ENCODE measurements around the gene PCP4L1.
"Not testable (repeated sequence)": the region's sequence is repeated elsewhere in the genome, so short reads cannot be mapped to it uniquely, and the experiment has no call there.

The PCP4L1 gene

DNA sequence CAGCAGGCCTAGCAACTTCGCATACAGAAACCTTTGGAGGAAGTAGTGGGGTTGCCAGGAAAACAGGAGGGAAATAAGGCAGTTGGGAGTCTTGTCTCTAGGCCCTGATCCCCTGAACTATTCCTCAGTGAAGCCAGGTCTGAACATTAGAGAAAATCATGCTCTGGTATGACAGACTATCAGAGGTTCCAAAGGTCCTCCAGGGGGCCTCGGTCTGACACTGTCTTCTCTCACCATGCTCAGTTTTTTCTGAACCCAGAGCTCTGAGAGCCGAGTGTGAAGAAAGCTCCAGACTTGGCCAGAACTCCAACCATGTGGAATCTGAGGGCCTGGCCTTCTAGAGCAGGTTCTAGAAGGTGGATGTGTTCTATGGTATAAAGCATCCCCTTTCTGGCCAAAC is 28.6 kb upstream of the PCP4L1 start:
- no peak for DNase-seq

DNA sequence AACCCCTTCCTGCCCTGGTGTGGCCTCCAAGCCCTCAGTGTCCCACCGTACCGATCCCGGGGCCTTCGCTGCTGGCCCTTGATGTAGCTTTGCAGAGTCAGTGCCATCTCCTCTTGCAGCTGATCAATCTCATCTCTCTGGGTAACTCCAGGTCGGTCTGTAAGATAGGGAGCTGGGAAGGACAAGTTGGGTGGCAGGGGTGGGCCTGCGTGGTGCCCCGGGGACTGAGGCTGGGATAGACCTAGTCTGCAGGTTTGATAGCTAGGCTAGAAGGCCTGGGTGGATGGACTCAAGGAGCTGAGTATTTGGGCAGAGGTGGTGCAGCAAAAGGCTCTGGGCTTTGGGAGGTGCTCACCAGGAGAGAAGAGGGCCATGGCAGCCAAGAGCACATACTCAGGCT is 27.8 kb upstream of the PCP4L1 start:
- no peak for DNase-seq

GRCh38 chr1:161233102-161233501 is 25.4 kb upstream of the PCP4L1 start:
- DNase-seq = no peak

DNA sequence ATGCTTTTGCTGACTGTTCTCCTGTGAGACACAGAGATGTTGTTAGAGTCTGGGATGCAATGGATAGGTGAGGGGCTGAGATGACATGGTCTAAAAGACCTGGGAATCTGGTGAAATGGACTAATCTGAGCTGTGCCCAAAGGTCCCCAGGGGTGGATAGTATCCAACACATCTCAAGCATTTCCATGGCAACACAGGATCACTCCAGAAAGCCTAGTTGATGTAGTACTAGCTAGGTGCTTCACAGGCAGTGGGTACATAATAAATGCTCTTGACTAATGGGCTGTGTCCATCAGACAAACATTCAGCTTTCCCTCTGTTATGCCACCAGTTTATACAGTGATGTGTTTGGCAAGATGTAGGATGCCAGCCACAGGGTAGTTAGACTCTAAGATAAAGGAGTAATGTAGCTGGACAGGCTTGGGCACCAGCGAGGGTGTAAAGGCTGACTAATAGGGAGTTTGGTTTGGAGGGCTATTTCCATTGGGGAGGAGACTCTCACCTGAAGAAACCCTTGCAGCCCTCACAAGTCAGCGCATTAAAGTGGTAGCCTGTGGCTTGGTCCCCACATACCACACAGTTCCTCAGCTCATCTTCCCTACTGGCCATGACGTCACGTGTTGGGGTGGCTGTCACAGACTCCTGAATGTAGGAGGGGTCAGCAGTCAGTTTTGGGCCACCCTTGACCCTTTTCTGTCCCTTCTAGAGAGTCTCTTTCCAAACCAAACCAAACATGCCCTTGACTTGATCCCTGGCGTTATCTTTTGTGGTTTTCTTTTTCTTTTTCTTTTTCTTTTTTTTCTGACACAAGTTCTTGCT is 22.4 kb upstream of the PCP4L1 start:
- no peak for DNase-seq

- no peak for DNase-seq
These were observed 20.5 kb upstream of the PCP4L1 start, which contains the start of gene NR1I3 for GRCh38 chr1:161238039-161238473. TSS of gene NR1I3 (minus strand) at chr1:161238203. CDS start at chr1:161236565, 1,638 bp downstream.

GRCh38 chr1:161241682-161242081 is 16.9 kb upstream of the PCP4L1 start:
- no peak for DNase-seq

DNA sequence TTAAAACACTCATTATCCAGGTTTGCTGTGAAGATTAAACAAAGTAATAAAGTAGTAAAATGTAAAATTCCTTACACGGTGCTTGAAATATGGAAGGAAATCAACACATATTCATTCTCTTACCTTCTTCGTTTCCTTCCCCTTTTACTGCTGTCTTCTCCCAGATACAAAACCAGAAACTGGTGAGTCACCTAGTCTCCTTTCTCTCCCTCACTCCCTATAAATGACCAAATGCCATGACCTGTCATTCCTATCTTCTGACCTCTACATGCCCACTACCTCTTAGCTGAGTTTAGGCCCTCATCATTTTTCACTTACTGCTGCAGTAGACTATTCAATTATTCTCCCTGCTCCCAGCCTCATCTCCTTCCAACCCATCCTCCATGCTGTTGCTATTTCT is 16.2 kb upstream of the PCP4L1 start:
- DNase-seq = no peak

DNA sequence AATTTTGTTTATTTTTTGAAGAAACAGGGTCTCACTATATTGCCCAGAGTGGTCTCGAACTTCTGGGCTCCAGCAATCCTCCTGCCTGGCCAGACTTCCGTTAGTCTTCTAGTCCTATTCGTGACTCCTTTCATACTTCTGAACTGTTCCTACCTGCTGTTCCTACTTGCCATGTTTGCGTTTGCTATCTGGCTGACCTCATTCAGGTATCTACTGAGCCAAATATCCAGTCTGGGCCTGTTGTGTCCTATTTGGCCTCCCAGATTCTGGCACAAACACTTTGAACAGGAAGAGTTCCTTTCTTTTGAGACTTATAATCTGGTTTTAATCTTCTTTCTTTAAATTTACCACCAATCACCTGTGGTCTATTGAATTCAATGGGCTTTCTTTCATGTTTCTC is 13.7 kb upstream of the PCP4L1 start:
- DNase-seq = no peak

DNA sequence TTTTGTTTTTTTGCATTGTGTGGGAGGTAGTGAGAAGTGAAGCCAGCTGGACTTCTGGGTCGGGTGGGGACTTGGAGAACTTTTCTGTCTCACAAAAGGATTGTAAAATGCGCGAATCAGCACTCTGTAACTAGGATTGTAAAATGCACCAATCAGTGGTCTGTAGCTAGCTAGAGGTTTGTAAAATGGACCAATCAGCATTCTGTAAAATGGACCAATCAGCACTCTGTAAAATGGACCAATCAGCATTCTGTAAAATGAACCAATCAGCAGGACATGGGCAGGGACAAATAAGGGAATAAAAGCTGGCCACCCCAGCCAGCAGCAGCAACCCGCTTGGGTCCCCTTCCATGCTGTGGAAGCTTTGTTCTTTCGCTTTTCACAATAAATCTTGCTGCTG is 8.4 kb upstream of the PCP4L1 start:
- not testable (repeated sequence) for DNase-seq

DNA sequence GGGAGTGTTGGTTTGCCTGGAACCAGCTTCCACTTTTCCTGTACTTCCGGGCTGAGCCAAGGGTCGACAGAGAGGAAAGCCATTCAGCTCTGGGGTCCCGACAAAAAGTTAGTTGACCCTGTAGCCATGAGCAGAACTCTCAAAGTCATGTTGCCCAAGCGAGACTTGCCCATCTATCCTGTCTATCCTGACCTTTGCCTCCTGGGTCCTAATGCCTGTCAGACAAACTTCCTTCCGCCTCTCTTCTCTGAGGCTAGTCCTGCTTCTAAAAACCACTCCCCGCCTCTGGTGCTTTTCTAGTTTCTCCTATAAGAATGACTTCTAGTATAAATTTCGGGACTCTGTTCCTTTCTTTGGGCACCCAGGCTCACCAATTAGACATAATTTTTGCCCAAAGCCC is 7.7 kb upstream of the PCP4L1 start:
- no peak for DNase-seq

DNA sequence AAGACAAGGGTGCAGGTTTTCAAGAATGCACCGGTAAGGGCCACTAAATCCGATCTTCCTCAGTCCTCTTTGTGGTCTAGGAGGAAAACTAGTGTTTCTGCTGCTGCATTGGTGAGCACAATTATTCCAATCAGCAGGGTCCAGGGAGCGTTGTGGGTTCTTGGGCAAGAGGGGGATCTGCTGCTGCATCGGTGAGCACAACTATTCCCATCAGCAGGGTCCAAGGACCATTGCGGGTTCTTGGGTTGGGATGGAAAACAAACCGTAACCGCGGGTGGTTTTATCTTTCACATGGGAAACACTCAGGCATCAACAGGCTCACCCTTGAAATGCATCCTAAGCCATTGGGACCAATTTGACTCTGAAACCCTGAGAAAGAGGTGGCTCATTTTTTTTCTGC is 7.0 kb upstream of the PCP4L1 start:
- no peak for DNase-seq

- not testable (repeated sequence) for DNase-seq
These were observed 3.2 kb upstream of the PCP4L1 start for GRCh38 chr1:161255302-161255701.

- DNase-seq = not testable (repeated sequence)
These were observed 2.5 kb upstream of the PCP4L1 start for GRCh38 chr1:161255955-161256520.

DNA sequence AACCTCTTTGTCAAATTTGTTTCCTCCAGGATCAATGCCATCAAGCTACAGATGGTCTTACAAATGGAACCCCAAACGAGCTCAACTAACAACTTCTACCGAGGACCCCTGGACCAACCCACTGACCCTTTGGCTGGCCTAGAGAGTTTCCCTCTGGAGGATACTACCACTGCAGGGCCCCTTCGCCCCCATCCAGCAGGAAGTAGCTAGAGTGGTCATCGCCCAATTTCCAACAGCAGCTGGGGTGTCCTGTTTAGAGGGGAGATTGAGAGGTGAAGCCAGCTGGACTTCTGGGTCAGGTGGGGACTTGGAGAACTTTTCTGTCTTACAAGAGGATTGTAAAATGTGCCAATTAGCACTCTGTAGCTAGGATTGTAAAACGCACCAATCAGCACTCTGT is 1.4 kb upstream of the PCP4L1 start:
- not testable (repeated sequence) for DNase-seq

GRCh38 chr1:161259345-161259702 is 779 bp downstream of the PCP4L1 start:
- no peak for DNase-seq

- no peak for DNase-seq
These were observed 1.2 kb downstream of the PCP4L1 start for GRCh38 chr1:161259765-161260164.

- no peak for DNase-seq
These were observed 2.1 kb downstream of the PCP4L1 start for GRCh38 chr1:161260376-161261260.

DNA sequence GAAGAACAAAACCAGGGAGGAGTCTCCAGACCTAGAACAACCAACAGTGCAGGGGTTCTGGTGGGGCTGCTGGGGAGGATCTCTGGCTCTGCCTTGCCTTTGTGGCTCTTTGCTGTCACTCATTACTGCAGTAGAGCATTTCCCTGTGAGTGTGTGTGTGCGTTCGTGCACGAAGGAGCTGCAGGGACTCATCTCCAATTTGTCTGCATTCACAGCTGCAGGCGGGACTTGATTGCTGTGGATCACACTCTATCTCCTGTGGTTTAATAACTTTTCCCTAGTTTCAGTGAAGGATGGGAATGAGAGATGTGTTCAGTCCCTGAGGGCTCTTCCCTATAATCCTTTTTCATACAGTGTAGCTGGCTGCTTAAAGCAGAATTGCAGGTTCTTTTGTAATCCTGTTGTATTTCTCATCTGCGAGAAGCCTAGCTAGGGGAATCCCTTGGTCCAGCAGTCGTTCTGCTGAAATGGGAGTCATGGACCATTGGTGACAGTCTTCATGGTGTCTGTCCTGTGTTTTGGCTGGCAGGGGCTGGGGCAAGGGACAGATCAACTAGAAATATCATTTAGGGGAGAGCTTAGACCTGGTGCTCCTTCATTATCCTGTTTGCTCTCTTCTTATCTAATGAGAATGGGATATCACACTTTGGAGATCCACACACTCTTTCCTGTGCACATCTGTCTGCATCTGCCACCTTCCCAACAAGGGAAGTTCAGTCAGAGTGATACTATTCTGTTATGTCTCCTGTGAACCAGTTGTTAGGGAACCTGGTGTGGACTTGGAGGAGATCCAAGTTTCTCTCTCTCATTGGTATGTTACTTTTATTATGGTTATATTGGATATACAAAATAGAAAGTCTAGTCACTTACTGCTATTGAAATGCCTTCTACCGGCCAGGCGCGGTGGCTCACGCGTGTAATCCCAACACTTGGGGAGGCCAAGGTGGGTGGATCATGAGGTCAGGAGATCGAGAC is 3.0 kb downstream of the PCP4L1 start:
- no peak for DNase-seq

GRCh38 chr1:161265305-161265704 is 6.8 kb downstream of the PCP4L1 start:
- no peak for DNase-seq

DNA sequence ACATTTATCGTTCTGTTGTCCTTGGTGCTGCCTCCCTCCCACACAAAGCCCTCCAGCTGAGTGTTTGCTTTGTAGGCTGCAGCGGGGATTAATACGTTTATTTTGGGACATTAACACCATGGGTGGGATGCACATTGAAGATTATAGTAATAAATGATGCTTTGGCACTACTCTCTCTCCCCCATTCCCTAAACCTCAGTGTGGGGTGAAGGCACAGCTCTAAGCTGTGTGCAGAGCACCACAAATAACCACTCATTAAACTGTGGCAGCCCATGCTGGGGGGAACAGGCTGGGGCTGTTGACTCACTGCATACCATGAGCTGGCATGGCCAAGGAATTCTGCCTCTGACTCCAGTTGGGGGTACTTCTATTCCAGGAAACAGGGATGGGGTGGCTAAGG is 7.7 kb downstream of the PCP4L1 start:
- no peak for DNase-seq

GRCh38 chr1:161266836-161267235 is 8.3 kb downstream of the PCP4L1 start:
- no peak for DNase-seq

- no peak for DNase-seq
These were observed 8.8 kb downstream of the PCP4L1 start for GRCh38 chr1:161267321-161267720.
